GM13977 (cell line): ENCODE measurements around the gene PTPRCAP.
"Not testable (repeated sequence)": the region's sequence is repeated elsewhere in the genome, so short reads cannot be mapped to it uniquely, and the experiment has no call there.

Experiments used
- DNase-seq: peaks from one replicate; pipeline ENCODE4 v3.0.0; 2012; ENCODE audit warnings: low spot score
- in situ Hi-C: fragments of 300-500 bp; cut with MboI; formaldehyde crosslinking; loops from one replicate; pipeline ENCODE4 v1.12.0; 2022; ENCODE audit warnings: low sequenced_read_pairs, low pct_unique_long_range_greater_than_20kb, mixed read lengths, inconsistent platforms; ENCODE audit not compliant: unreplicated experiment
- TF ChIP-seq, protein P1 (sequence below): IDR thresholded peaks from 2 replicates; pipeline ENCODE4 v1.5.1; 2012; ENCODE audit warnings: mild to moderate bottlenecking, control low read depth; ENCODE audit not compliant: insufficient read depth; ENCODE audit errors: extremely low read depth, missing control alignments

Gene PTPRCAP

DNA sequence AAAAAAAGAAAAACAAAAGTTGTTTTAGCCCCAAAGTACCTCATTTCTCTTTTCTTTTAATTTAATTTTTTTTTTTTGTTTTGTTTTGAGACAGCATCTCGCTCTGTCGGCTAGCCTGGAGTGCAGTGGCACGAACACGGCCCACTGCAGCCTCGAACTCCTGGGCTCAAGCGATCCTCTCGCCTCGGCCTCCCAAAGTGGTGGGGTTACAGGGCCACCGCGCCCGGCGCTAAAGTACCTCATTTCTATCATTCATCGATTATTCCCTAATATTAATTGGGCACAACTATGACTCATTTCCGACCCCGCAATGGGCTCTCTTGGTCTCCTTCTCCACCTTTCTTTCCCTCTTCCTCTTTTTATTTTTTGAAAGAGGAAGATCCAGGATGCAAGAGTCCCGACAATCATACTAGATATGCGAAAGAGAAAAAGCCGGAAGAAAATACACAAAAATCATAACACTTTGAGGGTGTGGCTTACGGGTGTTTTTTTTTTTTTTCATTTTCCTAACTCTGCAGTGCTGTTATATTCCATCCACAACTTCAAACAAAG, 44.9 kb upstream of the PTPRCAP start:
- in situ Hi-C loops, result no loop called here
- no peak for DNase-seq
- TF ChIP-seq, protein P1, sequence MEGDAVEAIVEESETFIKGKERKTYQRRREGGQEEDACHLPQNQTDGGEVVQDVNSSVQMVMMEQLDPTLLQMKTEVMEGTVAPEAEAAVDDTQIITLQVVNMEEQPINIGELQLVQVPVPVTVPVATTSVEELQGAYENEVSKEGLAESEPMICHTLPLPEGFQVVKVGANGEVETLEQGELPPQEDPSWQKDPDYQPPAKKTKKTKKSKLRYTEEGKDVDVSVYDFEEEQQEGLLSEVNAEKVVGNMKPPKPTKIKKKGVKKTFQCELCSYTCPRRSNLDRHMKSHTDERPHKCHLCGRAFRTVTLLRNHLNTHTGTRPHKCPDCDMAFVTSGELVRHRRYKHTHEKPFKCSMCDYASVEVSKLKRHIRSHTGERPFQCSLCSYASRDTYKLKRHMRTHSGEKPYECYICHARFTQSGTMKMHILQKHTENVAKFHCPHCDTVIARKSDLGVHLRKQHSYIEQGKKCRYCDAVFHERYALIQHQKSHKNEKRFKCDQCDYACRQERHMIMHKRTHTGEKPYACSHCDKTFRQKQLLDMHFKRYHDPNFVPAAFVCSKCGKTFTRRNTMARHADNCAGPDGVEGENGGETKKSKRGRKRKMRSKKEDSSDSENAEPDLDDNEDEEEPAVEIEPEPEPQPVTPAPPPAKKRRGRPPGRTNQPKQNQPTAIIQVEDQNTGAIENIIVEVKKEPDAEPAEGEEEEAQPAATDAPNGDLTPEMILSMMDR, result no peak

DNA sequence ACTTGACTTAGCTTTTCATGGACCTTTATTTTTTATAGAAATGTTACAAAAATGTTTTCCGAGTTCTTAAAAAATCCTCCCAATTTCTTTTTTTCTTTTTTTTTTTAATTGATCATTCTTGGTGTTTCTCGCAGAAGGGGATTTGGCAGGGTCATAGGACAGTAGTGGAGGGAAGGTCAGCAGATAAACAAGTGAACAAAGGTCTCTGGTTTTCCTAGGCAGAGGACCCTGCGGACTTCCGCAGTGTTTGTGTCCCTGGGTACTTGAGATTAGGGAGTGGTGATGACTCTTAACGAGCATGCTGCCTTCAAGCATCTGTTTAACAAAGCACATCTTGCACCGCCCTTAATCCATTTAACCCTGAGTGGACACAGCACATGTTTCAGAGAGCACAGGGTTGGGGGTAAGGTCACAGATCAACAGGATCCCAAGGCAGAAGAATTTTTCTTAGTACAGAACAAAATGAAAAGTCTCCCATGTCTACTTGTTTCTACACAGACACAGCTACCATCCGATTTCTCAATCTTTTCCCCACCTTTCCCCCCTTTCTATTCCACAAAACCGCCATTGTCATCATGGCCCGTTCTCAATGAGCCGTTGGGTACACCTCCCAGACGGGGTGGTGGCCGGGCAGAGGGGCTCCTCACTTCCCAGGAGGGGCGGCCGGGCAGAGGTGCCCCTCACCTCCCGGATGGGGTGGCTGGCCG, 40.0 kb upstream of the PTPRCAP start:
- in situ Hi-C loops, DNase-seq: not testable (repeated sequence)

DNA sequence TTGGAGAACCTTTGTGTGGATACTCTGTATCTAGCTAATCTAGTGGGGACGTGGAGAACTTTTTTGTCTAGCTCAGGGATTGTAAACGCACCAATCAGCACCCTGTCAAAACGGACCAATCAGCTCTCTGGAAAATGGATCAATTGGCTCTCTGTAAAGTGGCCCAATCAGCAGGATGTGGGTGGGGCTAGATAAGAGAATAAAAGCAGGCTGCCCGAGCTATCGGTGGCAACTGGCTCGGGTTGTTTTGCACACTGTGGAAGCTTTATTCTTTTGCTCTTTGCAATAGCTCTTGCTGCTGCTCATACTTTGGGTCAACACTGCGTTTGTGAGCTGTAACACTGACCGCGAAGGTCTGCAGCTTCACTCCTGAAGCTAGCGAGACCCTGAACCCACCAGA, 39.2 kb upstream of the PTPRCAP start:
- in situ Hi-C loops, DNase-seq: not testable (repeated sequence)

DNA sequence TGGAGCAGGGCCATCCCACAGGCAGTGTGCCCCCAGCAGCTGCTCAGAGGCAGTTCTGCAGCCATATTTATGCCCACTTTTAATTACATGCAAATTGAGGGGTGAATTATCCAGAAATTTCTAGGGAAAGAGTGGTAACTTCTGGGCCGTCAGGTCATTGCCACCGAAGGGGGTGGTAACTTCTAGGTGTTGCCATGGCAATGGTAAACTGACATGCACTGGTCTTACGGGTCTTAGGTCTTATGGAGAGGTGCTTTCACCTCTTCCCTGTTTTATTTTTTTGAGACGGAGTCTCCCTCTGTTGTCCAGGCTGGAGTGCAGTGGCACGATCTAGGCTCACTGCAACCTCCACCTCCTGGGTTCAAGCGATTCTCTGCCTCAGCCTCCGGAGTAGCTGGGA, 35.4 kb upstream of the PTPRCAP start:
- in situ Hi-C loops, result no loop called here

DNA sequence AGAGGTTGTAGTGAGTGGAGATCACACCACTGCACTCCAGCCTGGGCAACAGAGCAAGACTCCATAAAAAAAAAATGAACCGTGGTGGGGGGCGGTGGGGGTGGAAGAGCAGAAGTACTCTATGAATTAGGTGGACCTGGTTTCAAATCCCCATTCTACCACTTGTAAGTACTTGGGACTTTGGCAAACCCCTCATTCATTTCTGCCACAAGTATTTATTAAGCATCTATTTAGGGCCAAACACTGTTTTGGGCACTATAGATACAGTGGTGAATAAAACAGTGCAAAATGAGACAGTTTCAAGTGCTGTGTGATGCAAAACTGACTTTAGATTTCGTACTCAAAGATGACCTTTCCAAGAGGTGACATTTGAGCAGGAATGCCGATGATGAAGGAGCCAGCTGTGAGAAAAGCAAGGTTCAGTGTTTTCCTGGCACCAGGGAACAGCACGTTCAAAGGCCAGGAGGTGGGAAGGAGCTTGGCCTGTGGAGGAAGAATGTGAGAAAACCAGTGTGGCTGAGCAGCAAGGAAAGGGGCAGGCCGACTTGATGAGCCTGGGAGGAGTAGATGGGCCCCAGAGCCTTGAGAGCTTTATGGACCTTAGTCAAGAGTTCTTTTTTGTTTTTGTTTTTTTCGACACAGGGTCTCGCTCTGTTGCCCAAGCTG, 33.0 kb upstream of the PTPRCAP start:
- in situ Hi-C loops, result no loop called here
- TF ChIP-seq, protein P1, result no peak

More for the DNA sequence above, 35.4 kb upstream of the PTPRCAP start:
- DNase-seq, result no peak
- TF ChIP-seq, protein P1, result no peak

DNA sequence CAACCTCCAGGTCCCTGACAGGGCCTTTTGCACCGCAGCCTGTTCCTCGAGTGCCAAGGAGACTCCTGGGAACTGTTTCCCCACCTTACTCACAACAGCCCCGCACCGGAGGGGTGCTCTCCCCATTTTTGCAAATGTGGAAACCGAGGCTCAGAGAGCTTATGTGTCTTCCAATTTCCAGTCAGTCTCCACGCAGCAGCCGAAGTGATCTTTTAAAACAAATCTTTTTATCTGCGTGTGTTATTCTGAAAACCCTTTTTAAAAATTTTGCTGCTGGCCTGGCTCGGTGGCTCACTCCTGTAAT, 32.0 kb upstream of the PTPRCAP start:
- in situ Hi-C loops, result loop anchor here (10.0 kb wide), 1 partner anchor 65 kb away; the partner anchor contains the start of genes PPP1CA and TBC1D10C
- TF ChIP-seq, protein P1, result no peak
- no peak for DNase-seq

More for the DNA sequence above, 33.0 kb upstream of the PTPRCAP start:
- no peak for DNase-seq

DNA sequence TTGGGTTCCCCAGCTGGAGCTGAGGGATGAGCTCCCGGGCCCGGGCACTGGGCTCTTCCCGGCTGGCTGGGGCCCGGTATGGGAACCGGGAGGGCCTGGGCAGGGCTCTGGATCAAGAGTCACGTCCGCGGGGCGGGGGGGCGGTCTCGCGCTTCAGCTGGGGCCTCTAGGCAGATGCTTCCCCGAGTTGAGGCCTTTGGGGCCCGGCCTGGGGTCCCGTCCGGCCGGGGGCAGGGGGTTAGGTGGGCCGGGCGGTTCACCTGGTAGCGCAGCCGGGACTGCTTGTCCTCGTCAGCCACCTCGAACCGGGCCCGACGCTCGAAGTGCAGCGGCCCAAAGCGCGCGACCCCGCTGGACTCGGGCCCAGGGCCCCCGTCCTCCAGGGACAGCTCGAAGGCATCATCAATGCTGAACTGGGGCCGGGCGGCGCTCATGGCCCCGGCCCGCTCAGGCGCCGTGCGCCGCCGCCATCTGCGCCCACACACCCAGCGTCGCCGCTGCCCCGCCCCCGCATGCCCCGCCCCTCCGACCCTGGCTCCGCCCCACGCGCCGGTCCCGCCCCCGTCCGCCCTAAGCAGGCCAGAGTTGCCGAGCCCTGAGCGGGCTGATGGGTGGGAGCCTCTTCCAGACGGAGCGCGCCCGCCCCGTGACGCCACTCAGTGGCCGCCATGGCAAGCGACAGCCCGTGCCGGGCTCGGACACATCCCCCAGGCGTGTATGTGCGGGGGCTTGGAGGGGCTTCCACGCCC, 31.5 kb upstream of the PTPRCAP start, which contains the start of gene TMEM134:
Gene TMEM134, minus strand, starts transcription at position 493 of the 749 bp plus-strand sequence. Its CDS starts 59 bp downstream, at position 434.
- TF ChIP-seq, protein P1, result peak; percentile 80
- DNase-seq, result peak; percentile 97
- in situ Hi-C loops, result loop anchor here (10.0 kb wide), 1 partner anchor 64 kb away; the partner anchor contains the start of genes PPP1CA and TBC1D10C
